ENCODE data around the gene HEG1.
"Not testable (repeated sequence)": the region's sequence is repeated elsewhere in the genome, so short reads cannot be mapped to it uniquely, and the experiment has no call there.

The HEG1 gene, protein sequence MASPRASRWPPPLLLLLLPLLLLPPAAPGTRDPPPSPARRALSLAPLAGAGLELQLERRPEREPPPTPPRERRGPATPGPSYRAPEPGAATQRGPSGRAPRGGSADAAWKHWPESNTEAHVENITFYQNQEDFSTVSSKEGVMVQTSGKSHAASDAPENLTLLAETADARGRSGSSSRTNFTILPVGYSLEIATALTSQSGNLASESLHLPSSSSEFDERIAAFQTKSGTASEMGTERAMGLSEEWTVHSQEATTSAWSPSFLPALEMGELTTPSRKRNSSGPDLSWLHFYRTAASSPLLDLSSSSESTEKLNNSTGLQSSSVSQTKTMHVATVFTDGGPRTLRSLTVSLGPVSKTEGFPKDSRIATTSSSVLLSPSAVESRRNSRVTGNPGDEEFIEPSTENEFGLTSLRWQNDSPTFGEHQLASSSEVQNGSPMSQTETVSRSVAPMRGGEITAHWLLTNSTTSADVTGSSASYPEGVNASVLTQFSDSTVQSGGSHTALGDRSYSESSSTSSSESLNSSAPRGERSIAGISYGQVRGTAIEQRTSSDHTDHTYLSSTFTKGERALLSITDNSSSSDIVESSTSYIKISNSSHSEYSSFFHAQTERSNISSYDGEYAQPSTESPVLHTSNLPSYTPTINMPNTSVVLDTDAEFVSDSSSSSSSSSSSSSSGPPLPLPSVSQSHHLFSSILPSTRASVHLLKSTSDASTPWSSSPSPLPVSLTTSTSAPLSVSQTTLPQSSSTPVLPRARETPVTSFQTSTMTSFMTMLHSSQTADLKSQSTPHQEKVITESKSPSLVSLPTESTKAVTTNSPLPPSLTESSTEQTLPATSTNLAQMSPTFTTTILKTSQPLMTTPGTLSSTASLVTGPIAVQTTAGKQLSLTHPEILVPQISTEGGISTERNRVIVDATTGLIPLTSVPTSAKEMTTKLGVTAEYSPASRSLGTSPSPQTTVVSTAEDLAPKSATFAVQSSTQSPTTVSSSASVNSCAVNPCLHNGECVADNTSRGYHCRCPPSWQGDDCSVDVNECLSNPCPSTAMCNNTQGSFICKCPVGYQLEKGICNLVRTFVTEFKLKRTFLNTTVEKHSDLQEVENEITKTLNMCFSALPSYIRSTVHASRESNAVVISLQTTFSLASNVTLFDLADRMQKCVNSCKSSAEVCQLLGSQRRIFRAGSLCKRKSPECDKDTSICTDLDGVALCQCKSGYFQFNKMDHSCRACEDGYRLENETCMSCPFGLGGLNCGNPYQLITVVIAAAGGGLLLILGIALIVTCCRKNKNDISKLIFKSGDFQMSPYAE (N-terminal part only)

DNA sequence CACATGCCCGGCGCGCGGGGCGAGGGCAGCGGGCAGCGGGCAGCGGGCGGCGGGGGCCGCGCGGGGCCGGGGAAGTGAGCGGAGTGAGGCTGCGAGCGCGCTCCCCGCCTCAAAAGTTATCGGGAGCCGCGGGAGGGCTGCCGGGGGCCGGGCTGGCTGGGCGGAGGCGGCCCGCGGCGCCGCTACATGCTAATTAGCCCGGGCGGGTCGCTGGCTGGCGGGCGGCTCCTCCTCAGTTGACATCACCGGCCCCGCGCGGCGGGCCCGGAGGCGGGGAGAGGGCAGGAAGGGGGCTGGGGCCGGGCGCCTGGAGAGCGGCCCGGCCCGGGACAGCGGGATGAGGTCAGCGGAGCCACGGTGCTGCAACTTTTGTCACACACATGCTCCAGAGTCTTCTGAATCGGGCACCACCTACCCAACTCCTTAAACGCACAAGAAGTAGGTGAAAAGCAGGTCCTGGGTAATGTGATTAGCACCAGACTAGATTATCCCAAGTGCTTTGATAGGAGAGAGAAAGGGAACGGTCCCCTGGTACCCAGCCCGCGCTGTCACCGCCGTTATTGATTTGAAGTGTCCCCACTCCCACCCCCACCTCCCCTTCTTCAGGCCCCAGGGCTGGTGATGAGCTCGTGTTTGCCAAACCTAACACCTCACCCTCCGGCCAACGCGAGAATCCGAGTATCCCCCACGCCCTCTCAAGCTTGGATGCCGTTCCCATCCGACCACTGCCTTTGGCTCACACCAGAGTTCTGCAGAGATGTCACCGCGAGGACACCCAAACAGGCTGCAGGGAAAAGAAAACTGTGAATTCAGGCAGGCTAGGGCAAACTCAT, at the start of gene HEG1:
Gene HEG1, minus strand, starts transcription at position 85 of the 833 bp plus-strand sequence. CDS start 107 bp downstream, outside the sequence.
- peak; percentile 91 for DNase-seq (ENCODE audit: low spot score)

DNA sequence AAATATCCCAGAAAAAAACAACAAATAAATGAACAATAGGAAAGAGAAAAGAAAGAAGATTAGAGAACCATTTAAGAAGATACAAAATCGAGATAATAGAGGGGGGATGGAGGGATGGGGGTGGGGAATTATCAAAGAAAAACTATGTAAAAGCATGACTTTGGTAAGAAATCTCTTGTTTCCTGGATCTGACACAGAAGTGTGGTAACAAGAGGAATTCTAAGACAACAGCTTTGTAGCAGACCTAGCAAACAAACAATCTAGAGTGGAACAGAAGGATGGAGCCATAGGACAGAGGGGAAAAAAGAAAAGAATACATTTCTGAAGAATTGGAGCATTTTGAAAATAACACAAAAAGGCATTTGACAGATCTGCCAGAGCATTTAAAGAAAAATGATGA, 49.3 kb upstream of the HEG1 start:
- DNase-seq (ENCODE audit: low spot score) = no peak

DNA sequence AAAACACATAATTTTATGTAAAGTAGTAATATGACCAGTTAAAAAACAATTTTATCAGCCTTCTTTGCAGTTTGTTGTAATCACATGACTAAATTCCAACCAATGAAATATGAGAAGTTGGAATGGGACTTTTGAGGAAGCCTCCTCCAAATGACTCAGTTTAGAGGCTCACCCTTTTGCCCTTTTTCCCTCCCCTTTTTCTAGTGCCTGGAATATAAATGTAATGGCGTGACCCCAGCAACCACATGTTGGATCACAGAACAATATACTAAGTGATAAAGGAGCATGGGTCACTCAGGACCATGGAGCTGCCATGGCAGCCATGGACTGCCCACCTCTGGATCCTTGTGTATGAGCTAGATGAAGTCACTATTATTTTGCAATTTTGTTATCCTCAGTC, 48.8 kb upstream of the HEG1 start:
- DNase-seq (ENCODE audit: low spot score) = no peak

DNA sequence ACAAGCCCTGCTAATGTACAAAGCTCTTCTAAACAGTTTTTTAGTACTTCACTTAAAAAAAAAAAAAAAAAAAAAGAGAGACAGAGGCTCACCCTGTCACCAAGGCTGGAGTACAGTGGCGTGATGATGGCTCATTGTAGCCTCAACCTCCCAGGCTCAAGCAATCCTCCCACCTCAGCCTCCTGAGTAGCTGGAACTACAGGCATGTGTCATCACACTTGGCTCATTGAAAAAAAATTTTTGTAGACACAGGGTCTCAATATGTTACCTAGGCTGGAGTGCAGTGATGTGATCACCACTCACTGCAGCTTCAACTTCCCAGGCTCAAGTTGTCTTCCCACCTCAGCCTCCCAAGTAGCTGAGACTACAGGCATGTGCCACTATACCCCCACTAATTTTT, 47.6 kb upstream of the HEG1 start:
- DNase-seq (ENCODE audit: low spot score) = no peak

DNA sequence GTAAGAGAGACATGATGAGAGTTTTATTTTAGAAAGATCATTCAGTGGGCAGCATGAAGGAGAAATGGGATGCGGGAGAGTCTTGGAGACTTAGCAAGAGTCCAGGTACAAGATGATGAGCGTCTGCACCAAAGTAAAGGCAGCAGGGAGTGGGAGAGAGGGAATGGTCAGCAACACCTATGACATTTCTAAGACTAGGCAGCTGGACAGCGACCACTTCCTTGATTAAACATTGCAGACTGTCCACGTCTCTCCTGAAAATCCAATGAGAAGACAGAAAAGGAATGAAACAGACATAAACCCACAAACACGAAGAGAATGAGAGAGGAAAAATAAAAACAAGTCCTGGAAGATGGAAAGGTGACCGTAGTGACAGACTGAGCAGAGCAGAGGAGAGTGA, 46.7 kb upstream of the HEG1 start:
- DNase-seq (ENCODE audit: low spot score) = no peak

DNA sequence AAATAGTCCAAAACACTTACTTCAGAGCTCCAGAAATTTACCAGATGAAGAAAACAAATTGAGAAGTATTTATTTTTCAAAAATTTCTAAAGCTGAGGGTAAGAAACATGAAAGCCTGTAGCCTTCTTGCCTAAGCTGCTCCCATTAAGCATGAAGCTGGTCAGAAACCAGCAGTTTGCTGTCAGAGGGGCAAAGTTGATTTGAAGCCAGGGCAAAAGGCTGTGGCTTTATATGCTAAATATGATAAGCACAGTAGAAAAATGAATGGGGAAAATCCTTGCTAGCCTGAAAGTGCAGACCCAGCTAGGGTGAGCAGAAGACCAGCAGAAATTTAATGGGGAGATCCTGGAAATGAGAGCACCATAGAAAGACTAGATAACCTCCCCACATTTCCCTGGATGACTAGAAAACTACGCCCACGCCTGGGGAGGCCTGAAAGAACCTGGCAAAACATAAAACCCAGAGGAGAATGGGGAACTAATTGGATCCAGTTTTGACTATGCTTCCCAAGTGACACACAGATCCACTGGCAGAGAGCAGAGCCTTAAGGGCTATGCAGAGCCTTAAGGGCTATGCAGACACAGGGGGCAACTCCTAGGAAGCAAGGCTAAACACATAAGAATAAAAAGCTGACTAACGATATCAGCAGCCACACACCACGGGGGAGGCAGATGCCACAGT, 43.0 kb upstream of the HEG1 start:
- DNase-seq (ENCODE audit: low spot score) = no peak

DNA sequence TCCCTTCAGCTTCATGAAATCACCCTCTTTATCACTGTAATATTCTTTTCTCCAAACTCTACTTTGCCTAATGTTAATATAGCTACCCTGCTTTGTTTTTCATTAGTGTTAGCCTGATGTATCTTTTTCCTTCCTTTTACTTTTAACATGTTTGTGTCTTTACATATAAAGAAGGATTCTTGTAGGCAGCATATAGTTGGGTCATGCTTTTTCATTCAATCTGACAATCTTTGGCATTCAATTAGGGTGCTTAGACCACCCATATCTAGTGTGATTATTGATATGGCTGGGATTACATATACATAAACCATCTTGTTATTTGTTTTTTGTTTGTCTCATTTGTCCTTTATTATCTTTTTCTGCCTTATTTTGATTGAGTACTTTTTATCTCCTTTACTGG, 34.9 kb upstream of the HEG1 start:
- DNase-seq (ENCODE audit: low spot score) = no peak

DNA sequence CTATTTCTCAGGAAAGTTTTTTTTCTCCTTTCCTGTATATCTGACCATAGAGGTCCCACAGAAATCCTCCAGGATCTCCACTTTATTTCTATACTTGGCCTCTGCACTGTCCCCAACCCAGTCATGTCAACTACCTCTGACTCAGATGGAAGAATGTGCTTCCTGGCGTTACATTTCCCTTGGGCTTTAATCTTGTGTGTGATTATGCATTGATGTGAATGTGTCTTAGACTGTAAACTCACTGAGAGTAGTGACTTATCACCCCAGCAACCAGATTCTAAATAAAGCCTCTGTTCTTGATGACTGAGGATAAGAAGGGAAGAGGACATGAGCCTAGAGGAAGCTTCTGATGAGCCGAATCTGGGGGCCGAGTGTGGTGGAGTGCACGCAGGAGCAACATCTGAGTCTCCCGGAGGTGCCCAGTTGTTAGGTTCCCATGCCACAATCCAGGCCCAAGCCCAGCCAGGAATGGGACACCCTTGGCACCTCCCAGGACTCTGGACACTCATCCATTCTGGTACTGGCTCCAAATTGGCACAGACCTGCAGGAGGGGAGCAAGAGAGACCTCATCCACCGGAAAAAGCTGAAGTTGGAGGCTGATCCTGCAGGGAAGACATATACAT, 32.1 kb upstream of the HEG1 start:
- no peak for DNase-seq (ENCODE audit: low spot score)

DNA sequence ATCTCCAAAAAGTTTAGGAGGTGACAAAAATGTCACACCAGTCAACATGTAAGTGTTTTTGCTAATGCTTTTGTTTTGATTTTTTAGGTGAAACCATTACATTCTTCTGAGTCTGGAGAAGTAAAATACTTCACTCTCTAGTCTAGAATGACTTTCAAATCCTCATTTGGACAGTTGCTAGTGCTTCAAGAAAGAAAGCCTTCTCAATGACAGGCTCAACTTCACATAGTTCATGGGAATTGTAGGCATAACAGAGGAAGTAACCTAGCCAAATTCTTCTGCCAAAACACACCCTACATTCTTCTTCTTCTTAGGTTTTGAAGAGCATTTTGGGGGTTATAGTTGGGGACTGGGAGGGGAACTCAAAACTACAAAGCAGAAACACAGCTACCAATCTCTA, 29.4 kb upstream of the HEG1 start:
- DNase-seq (ENCODE audit: low spot score) = no peak

DNA sequence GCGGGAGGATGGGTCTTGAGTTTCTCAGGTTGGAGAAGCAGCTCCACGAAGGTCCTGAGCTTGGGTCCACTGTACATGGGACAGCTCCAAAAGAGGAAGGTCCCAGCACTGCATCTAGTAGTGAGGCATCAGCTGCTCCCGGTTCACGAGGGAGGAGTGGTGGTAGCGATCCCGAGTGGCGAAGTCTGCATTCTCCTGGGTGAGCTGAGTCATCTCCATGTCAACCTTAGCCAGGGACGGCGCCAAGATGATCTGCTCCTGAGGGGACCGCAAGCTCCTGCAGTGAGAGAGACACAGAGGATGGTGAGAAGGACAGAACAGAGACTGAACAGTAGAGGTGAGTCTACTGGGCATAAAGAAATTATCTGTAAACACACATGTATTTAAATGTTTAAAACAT, 28.0 kb upstream of the HEG1 start:
- no peak for DNase-seq (ENCODE audit: low spot score)

DNA sequence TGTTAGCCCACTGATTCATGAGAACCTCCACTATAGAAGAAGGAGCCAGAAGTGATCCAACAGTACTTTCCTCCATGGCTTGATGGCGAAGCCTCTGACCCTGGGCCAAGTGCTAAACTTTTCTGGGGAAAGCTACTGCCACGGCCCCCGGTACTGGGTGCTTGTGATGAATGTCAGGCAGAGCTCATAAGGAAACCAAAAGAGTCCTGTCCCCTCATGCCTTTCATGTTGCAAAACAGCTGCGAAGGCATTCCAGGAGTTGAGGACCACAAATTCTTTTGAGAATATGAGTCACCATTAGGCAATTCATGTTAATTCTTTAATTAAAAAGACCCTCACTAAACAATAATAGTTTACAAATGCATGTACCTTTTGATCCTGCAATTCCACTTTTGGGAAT, 26.5 kb upstream of the HEG1 start:
- not testable (repeated sequence) for DNase-seq (ENCODE audit: low spot score)

DNA sequence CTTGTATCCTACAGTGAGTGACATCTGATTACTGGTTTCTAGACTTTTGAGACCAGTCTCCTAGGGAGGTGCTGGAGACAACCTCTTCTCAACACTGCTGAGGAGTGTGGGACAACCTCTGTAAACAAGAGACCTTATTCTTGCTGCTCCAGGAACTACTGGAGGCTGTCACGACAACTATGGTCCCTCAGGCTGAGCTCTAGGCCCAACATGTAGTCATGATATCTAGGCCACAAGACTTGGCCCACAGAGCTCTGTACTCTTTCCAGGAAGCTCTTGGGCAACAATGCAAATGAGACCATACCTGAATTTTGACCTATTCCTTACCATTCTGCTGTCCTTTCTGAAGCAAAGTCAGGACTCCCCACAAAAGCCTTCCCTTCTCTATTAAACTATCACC, 24.3 kb upstream of the HEG1 start:
- DNase-seq (ENCODE audit: low spot score) = no peak

DNA sequence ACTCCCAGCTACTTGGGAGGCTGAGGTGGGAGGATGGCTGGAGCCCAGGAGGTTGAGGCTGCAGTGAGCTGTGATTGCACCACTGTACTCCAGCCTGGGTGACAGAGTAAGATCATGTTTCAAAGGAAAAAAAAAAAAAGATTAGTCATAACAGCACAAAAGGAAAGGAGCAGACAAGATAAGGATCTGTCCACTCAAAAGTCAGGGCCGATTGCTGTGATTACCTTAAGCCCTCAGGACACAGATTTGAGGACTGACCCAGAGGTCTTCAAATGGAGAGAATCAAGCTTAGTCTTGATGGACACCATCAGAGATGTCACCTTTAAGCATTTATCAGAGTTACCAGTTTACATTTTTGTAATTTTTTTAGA, 23.9 kb upstream of the HEG1 start:
- no peak for DNase-seq (ENCODE audit: low spot score)

DNA sequence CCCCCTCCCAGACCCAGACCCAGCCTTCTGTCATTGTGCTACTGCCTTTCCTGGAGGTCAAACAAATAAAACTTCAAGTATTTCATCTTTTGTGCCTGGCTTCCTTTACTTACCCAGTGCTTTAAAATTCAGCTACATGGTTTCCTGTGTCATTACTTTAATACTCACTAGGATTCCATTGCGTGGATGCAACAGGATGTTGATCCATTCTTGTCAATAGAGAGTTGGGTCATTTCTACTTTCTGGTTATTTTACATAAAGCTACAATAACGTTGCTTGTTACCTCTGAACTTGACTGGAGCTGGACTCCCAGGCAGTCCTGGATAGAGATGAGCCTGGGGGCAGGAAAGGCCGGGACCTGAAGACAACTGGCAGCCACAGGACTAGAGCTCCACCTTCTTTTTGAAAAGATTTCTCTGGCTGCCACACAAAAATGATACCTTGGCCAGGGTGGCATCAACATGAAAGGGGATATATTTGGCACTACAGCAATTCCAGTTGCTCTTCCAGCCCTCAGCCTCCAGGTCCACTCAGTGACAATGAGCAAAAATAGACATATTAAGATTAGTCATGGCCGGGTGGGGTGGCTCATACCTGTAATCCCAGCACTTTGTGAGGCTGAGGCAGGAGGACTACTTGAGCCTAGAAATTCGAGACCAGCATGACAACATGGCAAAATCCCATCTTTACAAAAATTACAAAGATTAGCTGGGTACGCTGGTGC, 23.3 kb upstream of the HEG1 start:
- no peak for DNase-seq (ENCODE audit: low spot score)

DNA sequence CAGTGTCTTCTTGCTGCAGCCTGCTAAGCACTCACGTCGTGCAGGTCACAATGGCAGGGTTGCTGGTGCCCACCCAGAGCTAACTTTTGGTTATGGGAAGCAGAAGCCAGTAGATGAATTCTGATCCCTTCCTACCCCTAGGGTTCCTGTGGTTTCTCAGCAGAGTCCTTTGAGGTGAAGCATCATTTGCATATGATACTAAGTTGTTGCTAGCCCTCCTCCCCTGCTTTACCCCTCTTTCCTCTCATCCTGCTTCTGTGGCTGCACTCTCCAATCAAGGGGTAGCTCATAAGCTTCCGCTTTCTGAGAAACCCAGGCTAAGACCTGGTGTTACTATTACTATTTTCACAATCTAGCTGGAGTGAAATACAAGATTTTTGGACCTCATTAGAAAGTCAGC, 22.1 kb upstream of the HEG1 start:
- no peak for DNase-seq (ENCODE audit: low spot score)

DNA sequence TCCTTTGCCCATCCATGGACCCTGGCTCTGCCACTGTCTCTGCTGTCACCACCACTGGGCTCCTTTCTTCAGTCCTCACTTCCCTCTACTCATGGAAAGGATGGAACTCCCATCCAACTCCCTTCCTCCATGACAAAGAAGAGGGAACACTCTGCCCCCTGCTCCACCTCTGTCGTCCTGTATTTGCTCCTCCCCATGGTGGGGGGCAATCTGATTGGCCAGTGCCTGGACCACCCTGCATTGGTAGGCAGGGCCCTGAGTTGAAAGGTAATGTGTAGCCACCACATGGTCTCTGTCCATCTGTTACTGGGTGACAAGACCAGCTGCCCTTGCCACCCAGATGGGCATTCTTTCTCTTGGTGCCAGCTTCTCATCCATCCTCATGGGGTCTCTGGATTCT, 20.7 kb upstream of the HEG1 start:
- DNase-seq (ENCODE audit: low spot score) = no peak

DNA sequence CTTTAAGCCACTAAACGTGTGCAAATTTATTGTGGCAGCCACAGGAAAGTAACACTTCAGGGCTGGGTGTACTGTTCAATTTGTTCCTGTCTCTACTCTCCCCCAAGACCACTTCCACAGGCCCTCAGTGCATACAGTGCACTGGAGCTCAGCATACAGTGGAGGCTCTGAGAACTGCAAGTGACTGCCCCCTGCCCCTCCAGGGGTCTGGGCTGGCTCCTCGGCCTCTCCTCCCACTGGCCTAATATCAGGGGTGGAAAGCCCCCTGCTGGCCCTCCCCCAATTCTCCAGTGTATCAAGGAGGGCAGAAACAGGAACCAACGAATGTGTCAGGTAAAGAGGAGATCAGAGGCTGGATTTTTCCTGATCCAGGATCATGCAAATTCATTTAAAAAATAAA, 19.9 kb upstream of the HEG1 start:
- DNase-seq (ENCODE audit: low spot score) = no peak

DNA sequence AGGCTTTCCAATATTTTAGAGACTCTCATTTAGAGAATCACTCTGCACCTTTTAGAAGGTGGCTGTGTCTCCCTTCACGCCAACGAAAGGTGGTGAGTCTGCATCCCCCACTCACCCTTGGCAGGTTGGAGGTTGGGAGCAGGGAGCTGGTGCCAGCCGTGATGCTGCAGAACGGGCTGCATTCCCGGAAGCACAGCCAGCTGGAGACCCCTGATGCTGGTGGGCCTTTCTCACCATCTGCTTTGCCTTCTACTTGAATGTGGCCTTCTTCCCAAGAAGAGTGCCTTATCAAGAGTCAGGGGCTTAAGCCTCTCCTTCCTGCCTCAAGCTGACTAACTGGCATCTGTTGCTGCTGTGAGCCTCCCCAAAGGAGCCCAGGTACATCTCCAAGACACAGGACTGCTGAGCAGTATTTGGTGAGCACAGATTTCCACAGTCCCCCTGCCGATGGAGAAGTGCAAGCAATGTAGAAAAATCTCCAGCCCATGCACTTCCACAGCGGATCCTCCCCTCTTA, 17.7 kb upstream of the HEG1 start:
- no peak for DNase-seq (ENCODE audit: low spot score)

DNA sequence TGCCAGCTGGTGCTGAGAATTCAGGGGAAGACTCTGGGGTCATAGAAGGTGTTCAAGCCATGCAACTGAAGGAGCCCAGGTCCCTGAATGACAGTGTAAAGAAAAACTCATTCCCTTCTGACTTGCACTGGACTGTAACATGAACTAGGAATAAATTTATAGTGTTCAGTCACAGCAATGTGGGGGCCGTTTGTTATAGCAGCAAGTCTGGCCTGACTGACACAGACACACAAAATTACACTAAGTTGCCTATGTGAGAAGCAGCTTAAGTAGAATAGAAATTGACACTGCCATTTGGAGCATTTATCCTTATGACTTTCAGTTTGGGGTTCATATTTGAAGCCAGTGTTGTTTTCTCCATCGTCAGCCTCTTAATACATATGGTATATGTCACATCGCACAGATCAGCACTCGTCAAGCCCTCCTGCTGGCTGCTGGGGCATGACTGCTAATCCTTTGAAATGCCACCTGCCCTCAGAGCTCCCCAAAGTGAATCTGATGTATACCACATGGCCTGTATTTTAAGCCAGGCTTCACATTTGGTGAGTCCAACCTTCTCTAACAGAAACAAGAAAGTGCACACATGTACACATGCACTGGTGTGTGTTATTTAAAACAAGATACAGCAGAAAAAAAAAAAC, 17.1 kb upstream of the HEG1 start:
- DNase-seq (ENCODE audit: low spot score) = no peak
